Measurements from ENCODE around the gene ACAP3. TPM values are rescaled to one million over a fixed set of nuclear protein-coding genes. Genes with fewer than 3 reads are reported as not detected.
"Not testable (repeated sequence)": the region's sequence is repeated elsewhere in the genome, so short reads cannot be mapped to it uniquely, and the experiment has no call there.

The ACAP3 gene
- total RNA-seq, 1 donor from 2014 or later = 49.7 TPM

- Histone ChIP-seq H3K4me1 (peaks cover 20% of the 10 kb centered on the region), H3K27me3 (ENCODE audit: low read depth) (no peaks in the 10 kb centered on the region), H3K9me3 (replicated peaks) (no peaks in the 10 kb centered on the region), H3K36me3 (peaks cover 56% of the 10 kb centered on the region), H3K27ac (replicated peaks) (no peak overlapping the region), H3K4me3 (no peak overlapping the region)
- no peak for DNase-seq
- intact Hi-C loops (cut with micrococcal nuclease) = no loop called here
- no peak for TF ChIP-seq CTCF (IDR thresholded peaks at IDR 0.05; ENCODE audit: borderline replicate concordance)
Observed at GRCh38 chr1:1254667-1254998, 53.1 kb downstream of the ACAP3 start.

DNA sequence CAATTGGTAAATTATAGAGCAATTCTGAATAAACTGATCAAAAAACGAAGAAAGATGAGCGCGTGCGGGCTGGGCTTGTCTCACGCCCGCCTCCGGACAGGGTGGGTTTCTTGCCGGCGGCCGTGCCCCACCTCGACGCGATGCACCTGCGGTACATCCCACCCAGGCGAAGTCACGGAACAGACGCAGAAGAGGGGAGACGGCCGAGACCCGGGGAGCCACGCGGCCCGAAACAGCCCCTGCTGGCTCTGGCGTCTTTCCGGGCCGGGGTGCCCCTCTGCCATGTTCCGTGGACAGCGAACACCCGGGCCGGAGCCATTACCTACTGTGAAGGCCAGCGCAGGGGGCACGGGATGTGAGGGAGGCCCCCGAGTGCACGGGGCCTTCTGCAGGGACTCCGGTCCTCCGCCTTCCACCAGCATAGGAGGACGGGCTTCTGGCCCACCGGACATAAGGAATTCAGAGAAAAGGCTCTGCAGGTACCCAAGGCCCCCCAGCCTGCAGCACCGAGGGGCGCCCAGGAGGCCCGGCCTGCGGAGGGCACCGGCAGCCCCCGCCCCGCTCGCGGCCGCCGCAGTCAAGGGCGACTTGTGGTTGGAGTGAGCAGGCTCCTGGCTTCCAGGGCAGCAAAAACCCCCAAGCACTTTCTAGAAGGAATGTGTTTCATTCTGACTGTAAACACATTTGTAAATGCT lies 53.6 kb downstream of the ACAP3 start:
- intact Hi-C loops (cut with micrococcal nuclease) = no loop called here
- H3K27me3 ChIP-seq (ENCODE audit: low read depth) = no peaks in the 10 kb centered on the region
- peaks cover 53% of the 10 kb centered on the region for H3K36me3 ChIP-seq

DNA sequence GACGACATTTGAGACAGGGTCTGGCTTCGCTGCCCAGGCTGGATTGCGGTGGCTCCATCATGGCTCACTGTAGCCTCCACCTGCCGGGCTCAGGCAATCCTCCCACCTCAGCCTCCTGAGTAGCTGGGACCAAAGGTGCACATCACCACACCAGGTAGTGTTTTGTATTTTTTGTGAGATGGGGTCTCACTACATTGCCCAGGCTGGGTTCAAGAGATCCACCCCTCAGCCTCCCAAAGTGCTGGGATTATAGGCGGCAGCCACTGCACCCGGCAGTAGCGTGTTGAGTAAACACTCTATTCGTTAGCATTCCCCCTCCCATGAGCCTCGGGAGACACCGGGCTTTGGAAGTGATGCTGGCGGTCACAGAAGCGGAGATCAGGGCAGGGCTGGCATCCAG lies 54.4 kb downstream of the ACAP3 start:
- DNase-seq = no peak
- no peaks in the 10 kb centered on the region for H3K9me3 ChIP-seq (replicated peaks)
- no peak for TF ChIP-seq CTCF (IDR thresholded peaks at IDR 0.05; ENCODE audit: borderline replicate concordance)
- no peaks in the 10 kb centered on the region for H3K27me3 ChIP-seq (ENCODE audit: low read depth)
- H3K4me3 ChIP-seq = no peak overlapping the region
- H3K36me3 ChIP-seq = peaks cover 47% of the 10 kb centered on the region
- H3K27ac ChIP-seq (replicated peaks) = no peak overlapping the region
- intact Hi-C loops (cut with micrococcal nuclease) = no loop called here
- H3K4me1 ChIP-seq = peaks cover 8% of the 10 kb centered on the region

More for the DNA sequence above, 53.6 kb downstream of the ACAP3 start:
- TF ChIP-seq CTCF (IDR thresholded peaks at IDR 0.05; ENCODE audit: borderline replicate concordance) = no peak
- H3K9me3 ChIP-seq (replicated peaks) = no peaks in the 10 kb centered on the region
- H3K27ac ChIP-seq (replicated peaks) = no peak overlapping the region
- no peak for DNase-seq
- peaks cover 15% of the 10 kb centered on the region for H3K4me1 ChIP-seq
- H3K4me3 ChIP-seq = no peak overlapping the region

- TF ChIP-seq CTCF (IDR thresholded peaks at IDR 0.05; ENCODE audit: borderline replicate concordance) = no peak
- Histone ChIP-seq H3K4me3 (no peak overlapping the region), H3K27me3 (ENCODE audit: low read depth) (peaks cover 20% of the 10 kb centered on the region), H3K4me1 (peaks cover 12% of the 10 kb centered on the region), H3K9me3 (replicated peaks) (no peaks in the 10 kb centered on the region), H3K27ac (replicated peaks) (no peak overlapping the region), H3K36me3 (peaks cover 35% of the 10 kb centered on the region)
- intact Hi-C loops (cut with micrococcal nuclease) = no loop called here
- no peak for DNase-seq
Observed at GRCh38 chr1:1250786-1251284, 56.9 kb downstream of the ACAP3 start.

DNA sequence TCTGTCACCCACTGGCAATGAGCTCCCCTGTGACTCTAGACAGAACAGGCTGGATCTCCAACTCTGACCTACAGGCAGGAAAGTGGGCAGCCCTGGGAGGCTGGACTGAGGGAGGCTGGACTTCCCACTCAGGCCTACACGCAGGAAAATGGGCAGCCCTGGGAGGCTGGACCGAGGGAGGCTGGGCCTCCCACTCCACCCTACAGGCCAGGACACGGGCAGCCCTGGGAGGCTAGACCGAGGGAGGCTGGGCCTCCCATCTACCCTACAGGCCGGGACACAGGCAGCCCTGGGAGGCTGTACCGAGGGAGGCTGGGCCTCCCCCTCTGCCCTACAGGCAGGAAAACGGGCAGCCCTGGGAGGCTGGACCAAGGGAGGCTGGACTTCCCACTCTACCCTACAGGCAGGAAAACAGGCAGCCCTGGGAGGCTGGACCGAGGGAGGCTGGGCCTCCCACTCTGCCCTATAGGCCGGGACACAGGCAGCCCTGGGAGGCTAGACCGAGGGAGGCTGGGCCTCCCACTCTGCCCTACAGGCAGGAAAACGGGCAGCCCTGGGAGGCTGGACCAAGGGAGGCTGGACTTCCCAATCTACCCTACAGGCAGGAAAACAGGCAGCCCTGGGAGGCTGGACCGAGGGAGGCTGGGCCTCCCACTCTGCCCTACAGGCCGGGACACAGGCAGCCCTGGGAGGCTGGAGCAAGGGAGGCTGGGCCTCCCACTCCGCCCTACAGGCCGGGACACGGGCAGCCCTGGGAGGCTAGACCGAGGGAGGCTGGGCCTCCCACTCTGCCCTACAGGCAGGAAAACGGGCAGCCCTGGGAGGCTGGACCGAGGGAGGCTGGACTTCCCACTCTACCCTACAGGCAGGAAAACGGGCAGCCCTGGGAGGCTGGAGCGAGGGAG lies 59.5 kb downstream of the ACAP3 start:
- H3K4me3 ChIP-seq; DNase-seq; intact Hi-C loops (cut with micrococcal nuclease); H3K9me3 ChIP-seq (replicated peaks); H3K36me3 ChIP-seq; H3K27ac ChIP-seq (replicated peaks): not testable (repeated sequence)
- Histone ChIP-seq H3K4me1 (peaks cover 13% of the 10 kb centered on the region), H3K27me3 (ENCODE audit: low read depth) (peaks cover 41% of the 10 kb centered on the region)

Data from left ventricle myocardium inferior (tissue), 1 donor.